Stimulated activated CD8-positive, alpha-beta memory T cell treated with anti-CD3 and anti-CD28 coated beads, Interleukin-15, amount 100 ng/mL, for 1 hour (primary cell): Measurements from ENCODE around the gene LPP.

Source experiments
- DNase-seq: peaks from one replicate; pipeline ENCODE4 v3.0.0-alpha.2; 2020; ENCODE audit warnings: low read depth

The LPP gene

DNA sequence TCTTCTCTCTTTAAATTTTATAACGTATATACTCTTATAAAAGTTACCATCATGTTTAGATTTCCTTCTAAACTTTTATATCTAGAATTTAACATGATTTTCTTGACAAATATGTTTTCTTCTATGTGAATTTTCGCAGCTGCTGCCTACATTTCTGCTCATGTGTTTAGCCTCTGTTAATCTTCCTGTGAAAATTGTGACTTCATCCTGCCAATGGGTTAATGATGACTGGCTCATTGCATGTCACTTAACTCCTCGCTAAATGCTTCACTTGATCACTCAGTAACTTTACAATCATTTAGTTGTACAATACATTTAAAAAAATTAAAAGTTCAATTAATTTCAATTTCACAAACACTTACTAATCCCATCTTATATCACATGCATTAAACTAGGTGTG lies 178.1 kb downstream of the LPP start:
- DNase-seq, result no peak

DNA sequence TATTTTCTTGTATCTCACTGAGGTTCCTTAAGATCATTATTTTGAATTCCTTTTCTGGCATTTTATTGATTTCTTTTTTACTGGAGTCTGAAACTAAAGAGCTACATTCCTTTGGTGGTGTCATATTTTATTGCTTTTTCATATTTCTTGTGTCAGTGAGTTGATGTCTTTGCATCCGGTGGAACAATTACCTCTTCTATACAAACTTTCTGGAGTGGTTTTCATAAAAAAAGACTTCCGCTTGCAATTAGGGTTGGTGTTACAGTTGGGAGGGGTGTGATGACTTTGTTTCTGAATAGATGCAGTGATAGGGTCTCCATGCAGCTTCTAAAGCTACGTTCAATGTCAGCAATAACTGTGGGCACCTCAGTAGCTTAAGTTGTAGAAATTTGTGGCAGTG lies 181.7 kb downstream of the LPP start:
- no peak for DNase-seq

DNA sequence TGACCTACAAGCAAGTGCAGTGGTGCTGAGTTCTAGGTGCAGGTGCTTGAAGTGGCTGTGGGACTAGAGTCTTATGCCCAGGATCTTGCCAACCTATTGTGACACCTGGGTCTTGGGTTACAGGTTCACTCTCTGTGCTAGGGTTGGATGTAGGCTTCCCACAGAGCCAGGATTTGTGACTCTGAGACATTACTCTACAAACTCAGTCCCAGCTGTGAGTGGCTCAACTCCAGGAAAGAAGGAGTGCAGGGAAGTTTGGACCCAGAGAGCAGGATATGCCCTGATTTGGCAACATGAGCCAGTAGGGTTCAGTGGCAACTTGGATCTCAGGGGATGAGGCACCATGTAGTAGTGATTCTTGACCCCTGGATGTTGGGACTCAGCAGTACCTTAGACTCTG lies 182.2 kb downstream of the LPP start:
- DNase-seq, result no peak

DNA sequence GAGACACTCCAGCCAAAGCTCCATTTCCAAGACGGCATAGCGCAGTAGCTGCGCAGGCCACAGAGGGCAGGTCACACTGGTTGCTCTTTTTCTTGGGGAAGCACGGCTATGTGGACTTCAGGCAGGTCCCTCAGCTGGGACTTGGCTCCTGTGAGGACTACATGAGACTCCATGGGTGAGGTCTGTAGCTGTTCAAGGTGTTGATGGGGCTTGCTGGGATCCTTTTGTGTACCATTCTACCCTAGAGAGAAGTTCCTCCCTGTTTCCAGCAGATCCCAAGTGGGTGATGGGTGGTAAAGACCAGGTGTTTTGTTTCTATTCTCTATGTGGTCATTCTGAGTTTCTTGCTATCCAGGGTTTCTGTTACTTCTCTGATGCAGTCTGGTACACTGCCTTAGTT lies 183.3 kb downstream of the LPP start:
- no peak for DNase-seq

DNA sequence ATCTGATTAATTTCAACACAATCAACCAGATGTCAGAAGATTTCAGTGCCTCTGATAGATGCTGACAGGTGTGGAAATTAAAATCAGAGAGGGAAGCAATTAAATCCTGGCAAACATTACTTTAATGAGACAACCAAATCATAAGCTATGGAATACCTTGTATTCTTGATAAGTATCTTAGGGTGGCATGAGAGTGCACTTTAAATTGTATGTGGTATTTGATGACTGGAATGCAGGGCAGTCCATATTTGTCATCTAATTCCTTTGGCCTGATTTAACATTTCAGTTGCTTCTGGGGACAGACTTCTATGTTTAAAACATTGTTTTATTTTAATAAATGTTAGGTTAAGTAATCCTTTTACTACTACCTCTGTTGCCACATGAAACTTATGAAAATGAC lies 184.1 kb downstream of the LPP start:
- DNase-seq, result no peak

DNA sequence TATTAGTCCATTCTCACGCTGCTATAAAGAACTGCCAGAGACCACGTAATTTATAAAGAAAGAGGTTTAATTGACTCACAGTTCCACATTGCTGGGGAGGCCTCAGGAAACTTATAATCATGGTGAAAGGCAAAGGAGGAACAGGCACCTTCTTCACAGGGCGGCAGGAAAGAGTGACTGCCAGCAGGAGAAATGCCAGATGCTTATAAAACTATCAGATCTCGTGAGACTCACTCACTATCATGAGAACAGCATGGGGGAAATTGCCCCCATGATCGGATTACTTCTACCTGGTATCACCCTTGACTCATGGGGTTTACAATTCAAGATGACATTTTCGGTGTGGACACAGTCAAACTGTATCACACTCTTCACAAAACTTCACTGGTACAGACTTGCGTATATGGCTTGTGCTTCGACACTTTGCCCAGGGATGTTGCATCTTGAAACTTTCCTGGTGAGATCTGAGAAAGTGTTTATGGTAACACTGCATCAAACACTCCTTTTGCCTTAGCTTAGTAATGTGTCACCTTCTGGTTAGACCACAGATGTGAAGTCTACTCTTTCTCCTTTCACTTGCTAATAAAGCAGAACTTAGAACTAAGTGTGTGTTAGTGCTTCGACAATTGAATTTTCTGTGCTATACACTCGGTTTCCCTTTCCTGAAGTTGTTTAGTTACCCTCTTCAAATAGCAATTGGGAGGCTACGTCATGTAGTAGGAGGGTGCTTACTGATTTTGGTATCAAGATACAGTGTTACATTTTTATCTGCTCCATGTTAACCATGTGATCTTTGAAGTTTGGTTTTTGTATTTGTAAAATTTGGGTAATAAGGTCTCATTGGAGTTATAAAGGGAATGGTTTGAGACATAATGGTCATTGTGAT lies 185.7 kb downstream of the LPP start:
- DNase-seq, result no peak

DNA sequence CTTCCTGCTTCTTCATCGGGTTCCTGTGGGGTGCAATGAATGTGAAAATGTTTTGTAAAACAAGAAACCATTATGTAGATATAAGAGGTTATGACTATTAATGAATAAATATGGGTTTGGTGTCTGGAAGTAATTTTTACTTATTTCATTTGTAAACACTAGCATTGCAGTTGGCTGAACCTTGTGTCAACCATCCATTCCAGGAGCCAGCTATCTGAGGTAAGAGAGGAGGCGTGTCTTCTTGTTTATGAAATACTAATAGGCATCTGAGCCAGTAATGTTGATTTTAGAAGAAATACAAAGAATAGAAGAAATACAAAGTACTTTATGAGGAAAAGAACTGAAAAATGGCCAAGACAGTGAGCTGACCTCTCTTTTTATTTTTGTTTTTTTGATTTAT lies 187.5 kb downstream of the LPP start:
- no peak for DNase-seq

DNA sequence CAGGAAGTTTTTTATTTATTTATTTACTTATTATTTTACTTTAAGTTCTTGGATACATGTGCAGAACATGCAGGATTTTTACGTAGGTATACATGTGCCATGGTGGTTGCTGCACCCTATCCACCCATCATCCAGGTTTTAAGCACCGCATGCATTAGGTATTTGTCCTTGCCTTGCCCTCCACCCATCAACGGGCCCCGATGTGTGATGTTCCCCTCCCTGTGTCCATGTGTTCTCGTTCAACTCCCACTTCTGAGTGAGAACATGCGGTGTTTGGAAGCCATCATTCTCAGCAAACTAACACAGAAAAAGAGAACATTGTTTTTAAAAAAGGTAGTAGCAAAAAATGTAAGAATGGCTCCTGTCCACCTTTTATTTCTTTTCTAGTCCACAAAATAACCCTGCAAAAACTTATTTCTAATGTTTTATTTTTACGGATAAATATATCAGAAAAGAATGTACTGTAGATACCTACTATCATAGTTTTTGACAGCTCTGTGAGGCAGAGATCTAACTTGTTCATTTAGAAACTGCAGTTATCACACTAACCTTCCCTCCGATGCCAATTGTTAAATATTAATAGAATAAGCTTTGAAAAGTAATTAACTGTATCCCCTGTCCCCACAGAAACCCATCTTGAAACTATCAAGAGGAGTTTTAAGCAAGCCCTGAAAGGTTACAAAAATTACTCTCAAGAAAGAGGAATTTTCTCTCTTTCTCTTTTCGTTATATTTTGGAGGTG lies 189.2 kb downstream of the LPP start:
- DNase-seq, result no peak

DNA sequence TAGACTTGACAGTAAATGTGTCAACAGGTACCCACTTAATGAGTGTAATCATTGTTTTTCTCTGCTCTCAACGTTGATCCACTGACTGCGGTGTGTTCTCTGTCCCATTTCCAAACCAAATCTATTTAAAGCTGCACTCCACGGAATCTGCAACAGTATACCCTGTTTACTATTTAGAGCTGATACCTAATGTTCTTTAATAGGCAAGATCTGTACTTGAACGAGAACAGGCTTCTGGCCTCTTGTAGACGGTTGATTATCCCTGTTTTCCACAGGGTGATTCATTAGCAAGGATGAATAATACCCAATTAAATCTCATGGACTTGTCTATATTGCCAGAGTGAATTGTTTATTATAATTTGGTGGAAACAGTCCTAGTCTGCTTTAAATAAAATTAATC lies 189.9 kb downstream of the LPP start:
- DNase-seq, result no peak

DNA sequence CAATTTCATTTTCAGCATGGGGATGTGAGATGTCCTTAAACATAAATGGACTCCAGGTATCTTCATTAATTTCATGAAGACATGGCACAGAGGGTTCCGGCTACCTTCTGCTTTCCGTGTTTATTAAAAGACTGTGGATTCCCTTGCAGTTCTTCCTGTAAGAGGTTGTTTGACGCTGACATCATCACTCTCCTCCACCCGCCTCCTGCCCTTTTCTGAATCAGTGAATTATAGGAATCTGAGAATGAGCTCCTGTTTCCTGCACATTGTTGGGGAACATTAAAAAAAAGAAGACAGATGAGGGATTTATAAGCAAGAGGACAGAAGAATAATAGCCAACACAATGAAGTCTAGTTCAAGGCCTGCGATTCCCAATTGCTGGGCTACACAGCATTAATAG lies 191.3 kb downstream of the LPP start:
- no peak for DNase-seq

DNA sequence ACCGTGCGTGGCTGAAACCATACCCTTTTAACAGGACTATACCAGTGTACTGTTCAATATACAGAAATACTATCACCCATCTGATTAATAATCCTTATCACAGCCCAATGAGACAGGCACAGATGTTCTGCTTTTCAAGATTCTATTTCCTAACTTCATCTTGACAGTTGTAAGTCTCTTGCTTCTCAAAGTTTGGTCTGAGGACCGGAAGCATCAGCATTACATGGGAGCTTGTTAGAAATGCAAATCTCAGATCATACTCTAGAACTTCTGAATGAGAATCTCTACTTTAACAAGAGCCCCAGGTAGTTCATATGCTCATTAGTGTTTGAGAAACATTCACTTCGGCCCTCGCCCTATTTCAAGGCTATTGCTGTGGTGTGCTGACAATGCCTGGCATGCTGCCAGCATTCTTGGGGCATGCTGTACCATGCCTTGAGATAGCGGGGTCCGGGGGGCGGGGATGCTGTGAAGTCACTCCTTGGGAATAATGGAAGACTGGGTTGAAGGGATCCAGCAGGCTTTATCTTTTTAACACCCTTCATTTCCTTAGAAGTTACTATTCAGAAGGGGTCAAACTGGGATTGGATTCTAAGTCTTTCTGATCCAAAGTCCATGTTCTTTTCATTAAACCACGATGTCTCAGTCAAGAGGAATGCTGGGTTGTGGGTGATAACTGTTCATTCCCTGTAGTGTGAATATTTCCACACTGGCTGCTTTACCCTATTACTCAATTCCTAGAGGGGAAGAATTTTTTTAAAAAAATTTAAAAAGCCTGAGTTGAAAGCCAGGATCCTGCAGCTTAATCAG lies 194.7 kb downstream of the LPP start:
- no peak for DNase-seq

DNA sequence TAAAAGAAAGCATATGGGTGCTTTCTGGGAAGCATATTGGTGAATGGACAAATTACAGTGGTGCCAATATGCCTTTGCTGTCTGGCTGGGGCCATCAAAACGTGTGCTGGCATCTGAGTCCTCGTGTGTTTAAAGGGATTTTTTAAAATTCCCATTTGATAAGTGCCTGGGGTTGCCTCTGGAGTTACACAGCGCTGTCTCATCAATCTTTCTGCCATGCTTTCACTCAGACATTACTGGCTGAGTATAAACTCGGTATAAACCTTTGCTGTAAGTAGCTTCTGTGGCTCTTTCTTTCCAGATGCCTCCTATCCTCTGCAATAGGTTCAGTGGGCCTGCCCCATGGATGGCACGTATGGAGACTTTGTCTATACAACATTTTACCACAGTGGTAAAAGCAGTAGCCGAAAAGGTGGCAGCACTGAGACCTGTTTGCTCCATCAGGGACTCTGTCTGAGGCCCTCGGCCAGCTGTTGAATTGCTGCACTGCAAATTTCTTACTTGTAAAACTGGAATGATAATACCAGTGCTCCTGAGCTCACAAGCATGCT lies 195.5 kb downstream of the LPP start:
- DNase-seq, result no peak

DNA sequence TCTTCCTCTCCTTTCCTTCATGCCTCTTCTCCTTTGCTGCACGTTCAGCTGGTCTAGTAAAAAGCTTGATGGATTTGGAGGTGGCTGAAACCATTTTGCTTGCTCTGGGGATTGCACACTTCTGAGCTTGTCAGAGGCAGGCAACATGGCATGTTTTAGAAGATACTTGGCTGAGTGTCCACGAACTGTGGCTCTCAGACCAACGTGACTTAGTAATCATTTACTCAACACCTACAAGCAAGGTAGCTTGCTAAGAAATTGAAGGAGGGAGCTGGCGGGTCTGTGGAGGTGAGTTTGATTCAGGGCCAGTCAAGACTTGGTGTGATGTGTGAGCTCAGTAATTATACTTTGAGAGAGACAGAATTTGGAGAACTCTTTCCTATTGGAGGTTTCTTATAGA lies 196.0 kb downstream of the LPP start:
- DNase-seq, result no peak

DNA sequence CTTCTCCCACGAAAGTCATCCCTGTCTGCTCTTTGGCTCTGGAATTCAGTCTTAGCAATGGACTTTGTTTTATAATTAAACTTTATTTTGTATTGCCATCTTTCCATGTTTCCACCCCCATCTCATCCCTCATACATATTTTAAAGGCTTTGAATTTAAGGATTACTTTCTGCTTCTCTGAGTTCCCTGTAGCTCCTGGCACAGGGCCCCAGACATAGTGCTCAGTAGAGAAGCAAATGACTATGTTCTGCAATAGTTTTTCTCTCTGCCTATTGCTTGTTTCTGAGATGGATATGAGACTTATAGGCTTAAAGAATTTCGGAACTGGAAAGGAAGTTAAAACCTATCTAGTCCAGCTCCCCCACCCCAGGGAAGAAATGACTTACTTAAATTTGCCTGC lies 197.0 kb downstream of the LPP start:
- no peak for DNase-seq

DNA sequence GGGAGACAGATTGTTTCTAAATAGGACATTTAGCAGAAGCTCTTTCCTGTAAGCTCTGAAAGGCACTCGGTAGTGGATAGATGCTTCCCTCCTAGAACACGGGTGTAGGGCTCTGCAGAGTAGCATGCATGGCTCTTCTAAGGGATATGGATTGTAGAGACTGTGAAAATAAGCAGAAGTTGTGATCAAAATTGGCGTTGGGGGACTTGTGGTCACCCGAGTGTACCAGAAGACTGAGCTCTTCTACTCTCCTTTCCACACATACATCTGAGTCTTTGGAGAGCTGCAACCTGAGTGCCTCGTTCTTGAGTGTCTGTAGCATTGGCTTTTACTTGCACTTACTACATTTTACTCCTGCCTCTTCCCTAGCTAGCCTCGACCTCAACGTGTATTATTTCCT lies 197.7 kb downstream of the LPP start:
- no peak for DNase-seq

DNA sequence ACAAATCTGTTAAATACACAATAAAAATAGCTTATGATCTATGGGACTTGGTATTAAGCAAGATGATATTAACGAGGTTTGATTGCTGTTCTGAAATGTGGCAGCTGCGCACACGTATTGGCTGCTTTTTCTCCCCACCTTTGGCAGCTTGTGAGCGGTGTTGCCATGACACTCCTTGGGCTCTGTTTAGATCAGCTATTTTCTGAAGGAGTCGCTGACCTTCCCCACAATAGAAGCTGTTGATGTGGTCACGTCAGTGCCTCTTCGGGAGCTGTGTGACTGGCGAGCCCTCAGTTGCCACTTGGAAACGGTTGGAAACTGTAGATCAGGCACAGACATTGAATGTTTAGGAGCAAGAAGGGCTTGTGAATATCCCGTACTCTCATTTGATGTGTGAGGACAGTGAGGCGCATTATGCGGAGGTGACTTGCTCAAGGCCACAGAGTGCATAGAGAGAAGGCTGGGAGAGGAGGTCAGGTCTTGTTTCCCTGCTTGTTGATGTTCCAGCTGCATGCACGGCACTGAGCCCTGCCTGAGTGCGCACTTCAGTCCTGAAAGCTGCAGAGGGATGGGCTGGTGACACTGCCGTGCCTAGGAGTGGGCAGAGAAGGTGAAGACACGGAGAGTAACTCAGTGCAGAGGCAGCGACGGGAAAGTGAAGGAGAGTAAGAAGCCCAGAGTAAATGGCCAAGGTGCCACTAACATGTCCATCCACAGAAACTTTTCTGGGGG lies 198.4 kb downstream of the LPP start:
- no peak for DNase-seq

DNA sequence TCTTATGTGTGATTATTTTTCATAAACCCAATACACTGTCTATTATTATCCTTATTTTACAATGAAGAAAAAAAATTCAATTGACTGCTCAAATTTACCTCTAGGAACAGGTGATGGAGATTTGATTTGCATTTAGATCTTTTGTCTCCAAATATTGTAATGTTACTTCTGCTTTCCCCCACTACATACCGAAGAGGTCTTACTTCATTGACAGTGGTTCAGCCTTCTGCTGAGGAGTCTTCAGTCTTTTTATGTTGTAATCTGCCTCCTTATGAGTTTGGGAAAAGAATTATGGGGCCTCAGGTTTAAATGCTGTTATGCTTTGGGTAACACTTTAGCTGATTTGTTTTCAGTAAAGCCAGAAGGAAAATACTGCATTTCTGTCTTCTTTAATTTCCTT lies 199.5 kb downstream of the LPP start:
- no peak for DNase-seq

DNA sequence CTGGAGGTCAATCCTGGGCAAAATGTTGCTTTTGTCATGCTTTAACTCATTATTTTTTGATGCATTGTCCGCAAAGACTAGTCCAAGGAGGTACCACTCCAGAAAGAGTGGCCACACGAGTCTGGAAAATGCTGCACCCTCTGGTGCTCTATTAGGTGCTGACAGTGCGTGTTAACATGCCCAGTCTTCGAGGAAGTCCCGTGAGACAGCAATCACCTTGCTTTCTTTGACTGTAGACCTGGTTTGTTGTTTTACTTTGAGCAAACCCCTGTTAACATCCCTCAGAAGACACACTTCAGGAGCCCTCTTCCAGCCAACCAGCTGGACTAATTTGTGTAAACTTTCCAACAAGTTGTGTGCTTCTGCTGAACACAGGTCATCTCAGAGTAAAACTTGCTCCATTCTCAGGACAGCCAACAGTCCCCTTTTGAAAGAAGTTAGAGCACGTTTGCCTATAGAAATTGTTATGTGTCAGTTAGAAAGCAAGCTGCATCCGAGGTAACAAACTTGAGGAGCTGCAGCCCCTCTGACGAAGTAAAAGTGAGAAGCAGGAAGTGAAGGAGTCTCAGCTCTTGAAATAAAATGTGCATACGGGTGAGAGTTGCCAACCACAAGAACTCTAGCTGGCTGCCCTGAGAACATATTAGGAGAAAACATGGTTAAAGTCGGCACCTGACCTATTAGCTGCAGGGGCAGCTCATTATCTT lies 205.0 kb downstream of the LPP start:
- DNase-seq, result no peak

DNA sequence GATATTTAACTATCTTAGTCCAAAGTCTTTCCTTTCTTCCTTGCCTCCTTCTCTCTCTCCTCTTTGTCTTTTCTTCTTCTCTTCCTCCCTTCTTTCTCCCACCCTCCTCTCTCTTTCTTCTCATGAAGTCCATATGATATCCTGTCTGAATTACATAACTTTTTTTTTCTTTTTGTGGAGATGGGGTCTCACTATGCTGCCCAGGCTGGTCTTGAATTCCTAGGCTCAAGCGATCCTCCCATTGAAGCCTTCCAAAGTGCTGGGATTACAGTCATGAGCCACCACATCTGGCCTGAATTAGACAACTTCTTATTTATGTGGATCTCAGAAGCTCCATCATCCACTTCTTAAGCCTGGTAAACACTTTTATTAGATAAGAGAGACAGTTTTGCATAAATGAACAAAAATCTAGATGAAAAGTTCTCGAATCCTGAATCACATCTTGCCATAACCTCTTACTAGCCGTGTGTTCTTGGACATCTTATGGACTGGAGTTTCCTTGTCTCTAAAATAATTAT lies 206.5 kb downstream of the LPP start:
- no peak for DNase-seq

DNA sequence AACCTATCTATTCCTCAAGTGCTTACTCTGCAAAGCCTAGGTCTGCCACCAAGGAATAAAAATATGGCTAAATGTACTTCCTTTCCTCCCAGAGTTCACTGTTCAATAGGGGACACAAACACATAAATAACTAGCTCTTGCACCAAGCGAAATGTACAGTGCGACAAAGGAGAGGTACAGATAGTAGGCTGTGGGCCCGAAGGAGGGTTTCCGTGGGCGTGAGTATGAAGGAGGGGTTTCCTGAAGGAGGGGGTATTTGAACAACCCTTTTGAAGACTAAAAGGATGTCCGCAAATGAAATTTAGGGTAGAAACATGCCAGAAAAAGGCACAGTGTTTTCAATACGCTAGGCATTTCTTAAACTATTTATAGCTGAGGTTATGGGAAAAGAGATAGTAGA lies 207.9 kb downstream of the LPP start:
- DNase-seq, result no peak

DNA sequence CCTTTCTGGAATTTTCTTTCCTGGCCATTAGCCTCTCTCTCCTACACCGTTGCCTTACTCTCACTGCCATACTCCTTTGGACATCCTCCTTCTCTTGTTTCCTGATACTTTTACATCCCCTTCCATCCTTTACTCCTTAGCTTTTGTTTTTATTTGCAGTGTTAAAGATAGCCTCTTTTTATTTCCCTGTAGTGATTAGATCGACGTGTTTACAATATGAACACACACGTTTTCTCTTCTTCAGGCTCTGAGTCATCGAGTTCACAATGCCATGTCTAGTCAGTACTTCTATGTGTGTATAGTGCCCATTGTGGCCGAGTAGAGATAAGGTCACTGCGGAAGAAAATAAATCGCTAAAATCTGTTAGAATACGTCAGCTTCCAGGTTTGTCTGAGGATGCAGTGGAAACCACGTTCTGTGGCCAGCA lies 208.5 kb downstream of the LPP start:
- DNase-seq, result no peak
